GM19328 (cell line): ENCODE measurements around the gene SGO1.

ENCODE experiments used
- ATAC-seq: cut with Tn5 transposase; IDR thresholded peaks from one replicate; pipeline ENCODE4 v1.9.1; 2021; ENCODE audit warnings: mild to moderate bottlenecking, moderate library complexity; ENCODE audit not compliant: unreplicated experiment

Gene SGO1

GRCh38 chr3:20160230-20160629 lies 25.8 kb downstream of the SGO1 start:
- ATAC-seq = no peak

GRCh38 chr3:20154928-20155327 lies 31.1 kb downstream of the SGO1 start:
- ATAC-seq = no peak

GRCh38 chr3:20154078-20154477 lies 31.9 kb downstream of the SGO1 start:
- no peak for ATAC-seq

GRCh38 chr3:20148466-20148865 lies 37.5 kb downstream of the SGO1 start:
- no peak for ATAC-seq

- no peak for ATAC-seq
Measured at GRCh38 chr3:20147361-20147760, 38.6 kb downstream of the SGO1 start.

GRCh38 chr3:20146301-20146700 lies 39.7 kb downstream of the SGO1 start:
- no peak for ATAC-seq

GRCh38 chr3:20145874-20146273 lies 40.1 kb downstream of the SGO1 start:
- ATAC-seq = no peak

GRCh38 chr3:20143519-20143918 lies 42.5 kb downstream of the SGO1 start:
- ATAC-seq = no peak

- ATAC-seq = no peak
Measured at GRCh38 chr3:20142517-20142916, 43.5 kb downstream of the SGO1 start.

GRCh38 chr3:20141851-20142250 lies 44.2 kb downstream of the SGO1 start:
- no peak for ATAC-seq

GRCh38 chr3:20141316-20141715 lies 44.7 kb downstream of the SGO1 start:
- no peak for ATAC-seq

GRCh38 chr3:20140881-20141280 lies 45.1 kb downstream of the SGO1 start:
- ATAC-seq = no peak

- no peak for ATAC-seq
Measured at GRCh38 chr3:20137647-20138046, 48.4 kb downstream of the SGO1 start.

- ATAC-seq = no peak
Measured at GRCh38 chr3:20136231-20136630, 49.8 kb downstream of the SGO1 start.

- no peak for ATAC-seq
Measured at GRCh38 chr3:20130106-20130505, 55.9 kb downstream of the SGO1 start.

- no peak for ATAC-seq
Measured at GRCh38 chr3:20128358-20128757, 57.6 kb downstream of the SGO1 start.

- ATAC-seq = peak; percentile 100
Measured at GRCh38 chr3:20125897-20126296, 60.1 kb downstream of the SGO1 start.

GRCh38 chr3:20125289-20125688 lies 60.7 kb downstream of the SGO1 start:
- ATAC-seq = no peak

GRCh38 chr3:20123131-20123652 lies 62.8 kb downstream of the SGO1 start:
- ATAC-seq = no peak

- ATAC-seq = no peak
Measured at GRCh38 chr3:20121088-20121487, 64.9 kb downstream of the SGO1 start.
